HL-60 (cell line): ENCODE results near the gene COCH.

Experiments used
- DNase-seq, 2 experiments: peaks; one replicate each; pipeline ENCODE4 v3.0.0-alpha.2; 2010 to 2020; ENCODE audit warnings: low read depth in 1 of 2, low spot score in 1 of 2
- H3K27ac ChIP-seq: fragments of 250-450 bp; sonication (Bioruptor Pico); replicated peaks from 2 replicates; pipeline ENCODE4 v1.5.1; 2020; ENCODE audit warnings: mild to moderate bottlenecking, moderate library complexity
- H3K27me3 ChIP-seq: fragments of 250-450 bp; sonication (Bioruptor Pico); 2 replicates; pipeline ENCODE4 v1.5.1; 2021; ENCODE audit warnings: mild to moderate bottlenecking, moderate library complexity; ENCODE audit not compliant: insufficient read depth, poor library complexity, severe bottlenecking
- H3K4me3 ChIP-seq: replicated peaks from 2 replicates; pipeline ENCODE4 v1.5.1; 2011; ENCODE audit warnings: mild to moderate bottlenecking, control low read depth, low read length; ENCODE audit not compliant: insufficient read depth
- GABPA ChIP-seq: IDR thresholded peaks from 2 replicates; pipeline ENCODE4 v1.6.1; 2012; ENCODE audit warnings: low read depth
- POLR2AphosphoS5 ChIP-seq: IDR thresholded peaks from 2 replicates; pipeline ENCODE4 v1.6.1; 2012; ENCODE audit warnings: low read depth
- REST ChIP-seq: IDR thresholded peaks from 2 replicates; pipeline ENCODE4 v1.6.1; 2012; ENCODE audit warnings: low read depth; ENCODE audit not compliant: insufficient replicate concordance
- SPI1 ChIP-seq: IDR thresholded peaks from 2 replicates; pipeline ENCODE4 v1.6.1; 2012; ENCODE audit warnings: low read depth, mild to moderate bottlenecking, borderline replicate concordance
- TF ChIP-seq, protein P1 (sequence below): IDR thresholded peaks from one replicate; pipeline ENCODE4 v1.5.1; 2011; ENCODE audit warnings: low read length, control low read depth, inconsistent platforms; ENCODE audit not compliant: insufficient read depth

COCH gene

GRCh38 chr14:30876692-30877091, 2.3 kb downstream of the COCH start:
- Histone ChIP-seq H3K27me3 (peaks cover 7% of the 10 kb centered on the region), H3K4me3 (no peak overlapping the region), H3K27ac (no peak overlapping the region)
- no peak for TF ChIP-seq SPI1
- TF ChIP-seq, protein P1, sequence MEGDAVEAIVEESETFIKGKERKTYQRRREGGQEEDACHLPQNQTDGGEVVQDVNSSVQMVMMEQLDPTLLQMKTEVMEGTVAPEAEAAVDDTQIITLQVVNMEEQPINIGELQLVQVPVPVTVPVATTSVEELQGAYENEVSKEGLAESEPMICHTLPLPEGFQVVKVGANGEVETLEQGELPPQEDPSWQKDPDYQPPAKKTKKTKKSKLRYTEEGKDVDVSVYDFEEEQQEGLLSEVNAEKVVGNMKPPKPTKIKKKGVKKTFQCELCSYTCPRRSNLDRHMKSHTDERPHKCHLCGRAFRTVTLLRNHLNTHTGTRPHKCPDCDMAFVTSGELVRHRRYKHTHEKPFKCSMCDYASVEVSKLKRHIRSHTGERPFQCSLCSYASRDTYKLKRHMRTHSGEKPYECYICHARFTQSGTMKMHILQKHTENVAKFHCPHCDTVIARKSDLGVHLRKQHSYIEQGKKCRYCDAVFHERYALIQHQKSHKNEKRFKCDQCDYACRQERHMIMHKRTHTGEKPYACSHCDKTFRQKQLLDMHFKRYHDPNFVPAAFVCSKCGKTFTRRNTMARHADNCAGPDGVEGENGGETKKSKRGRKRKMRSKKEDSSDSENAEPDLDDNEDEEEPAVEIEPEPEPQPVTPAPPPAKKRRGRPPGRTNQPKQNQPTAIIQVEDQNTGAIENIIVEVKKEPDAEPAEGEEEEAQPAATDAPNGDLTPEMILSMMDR = no peak
- no peak for TF ChIP-seq GABPA
- no peak for TF ChIP-seq POLR2AphosphoS5
- no peak for TF ChIP-seq REST
- peak in 1 of 2 experiments; percentile 6 for DNase-seq

- DNase-seq = no peak
- no peak overlapping the region for H3K27ac ChIP-seq
- H3K4me3 ChIP-seq = no peak overlapping the region
- H3K27me3 ChIP-seq = no peaks in the 10 kb centered on the region
- TF ChIP-seq REST (no peak), POLR2AphosphoS5 (no peak), GABPA (no peak), SPI1 (no peak)
- TF ChIP-seq, protein P1 = no peak
Measured at GRCh38 chr14:30882431-30882830, 8.1 kb downstream of the COCH start.

GRCh38 chr14:30883508-30884294, 9.3 kb downstream of the COCH start:
- TF ChIP-seq SPI1 = peak; percentile 70
- no peak for TF ChIP-seq POLR2AphosphoS5
- no peak for DNase-seq
- Histone ChIP-seq H3K27ac (no peak overlapping the region), H3K27me3 (no peaks in the 10 kb centered on the region), H3K4me3 (no peak overlapping the region)

GRCh38 chr14:30884901-30885300, 10.5 kb downstream of the COCH start:
- Histone ChIP-seq H3K4me3 (no peak overlapping the region), H3K27me3 (no peaks in the 10 kb centered on the region), H3K27ac (no peak overlapping the region)
- DNase-seq = no peak
- no peak for TF ChIP-seq GABPA
- no peak for TF ChIP-seq REST
- no peak for TF ChIP-seq POLR2AphosphoS5
- no peak for TF ChIP-seq SPI1
- TF ChIP-seq, protein P1 = no peak
